GM12892 (cell line): ENCODE data around the gene CHSY1.

Experiments used
- POLR2A ChIP-seq: IDR thresholded peaks from 2 replicates; pipeline ENCODE4 v1.6.1; 2011; ENCODE audit warnings: low read depth, low read length, control low read depth
- POLR2AphosphoS5 ChIP-seq: IDR thresholded peaks from 2 replicates; pipeline ENCODE4 v1.6.1; 2011; ENCODE audit warnings: low read depth, low read length, control low read depth
- TAF1 ChIP-seq: IDR thresholded peaks from 2 replicates; pipeline ENCODE4 v1.6.1; 2011; ENCODE audit warnings: low read depth, mild to moderate bottlenecking, control low read depth, low read length, borderline replicate concordance

GRCh38 chr15:101167753-101168462, 83.9 kb downstream of the CHSY1 start:
- no peak for TF ChIP-seq POLR2A
- no peak for TF ChIP-seq TAF1
- TF ChIP-seq POLR2AphosphoS5 = no peak
